Endothelial cell (in vitro differentiated cells): ENCODE measurements around the gene DDHD1. TPM values are rescaled to one million over a fixed set of nuclear protein-coding genes. Genes with fewer than 3 reads are reported as not detected.

Experiments used
- DNase-seq: peaks from one replicate; pipeline ENCODE4 v3.0.0; 2021; ENCODE audit warnings: low spot score
- H3K27ac Mint-ChIP-seq: one replicate; pipeline ENCODE4 v1.8.0; 2021; ENCODE audit warnings: mixed read lengths, inconsistent platforms; ENCODE audit not compliant: unreplicated experiment
- H3K27me3 Mint-ChIP-seq: one replicate; pipeline ENCODE4 v1.8.0; 2021; ENCODE audit warnings: mild to moderate bottlenecking, moderate library complexity, mixed read lengths, inconsistent platforms; ENCODE audit not compliant: unreplicated experiment
- H3K36me3 Mint-ChIP-seq: one replicate; pipeline ENCODE4 v1.8.0; 2021; ENCODE audit warnings: mild to moderate bottlenecking, low read depth, mixed read lengths, inconsistent platforms; ENCODE audit not compliant: unreplicated experiment
- H3K4me1 Mint-ChIP-seq: one replicate; pipeline ENCODE4 v1.8.0; 2021; ENCODE audit warnings: mild to moderate bottlenecking, mixed read lengths, inconsistent platforms; ENCODE audit not compliant: unreplicated experiment
- H3K4me3 Mint-ChIP-seq: one replicate; pipeline ENCODE4 v1.8.0; 2021; ENCODE audit warnings: mild to moderate bottlenecking, mixed read lengths, inconsistent platforms; ENCODE audit not compliant: unreplicated experiment
- H3K9me3 Mint-ChIP-seq: one replicate; pipeline ENCODE4 v1.8.0; 2021; ENCODE audit warnings: mixed read lengths, inconsistent platforms; ENCODE audit not compliant: unreplicated experiment
- total RNA-seq: library from RNA; stranded (reverse); fragmentation: NEBNext Ultra II Directional; extraction: Animal tissue kit (Norgen Biotek cat#: 25700); gene quantifications from one replicate; pipeline ENCODE4 v1.2.1, GENCODE V29; 2021; ENCODE audit not compliant: unreplicated experiment
- TF ChIP-seq, protein P1 (sequence below): fragments of 200-600 bp; sonication (generic); IDR thresholded peaks from one replicate; pipeline ENCODE4 v1.5.0; 2021; ENCODE audit warnings: antibody characterized with exemption; ENCODE audit not compliant: unreplicated experiment

Gene DDHD1
- total RNA-seq, 1 donor from 2014 or later = 4.1 TPM

DNA sequence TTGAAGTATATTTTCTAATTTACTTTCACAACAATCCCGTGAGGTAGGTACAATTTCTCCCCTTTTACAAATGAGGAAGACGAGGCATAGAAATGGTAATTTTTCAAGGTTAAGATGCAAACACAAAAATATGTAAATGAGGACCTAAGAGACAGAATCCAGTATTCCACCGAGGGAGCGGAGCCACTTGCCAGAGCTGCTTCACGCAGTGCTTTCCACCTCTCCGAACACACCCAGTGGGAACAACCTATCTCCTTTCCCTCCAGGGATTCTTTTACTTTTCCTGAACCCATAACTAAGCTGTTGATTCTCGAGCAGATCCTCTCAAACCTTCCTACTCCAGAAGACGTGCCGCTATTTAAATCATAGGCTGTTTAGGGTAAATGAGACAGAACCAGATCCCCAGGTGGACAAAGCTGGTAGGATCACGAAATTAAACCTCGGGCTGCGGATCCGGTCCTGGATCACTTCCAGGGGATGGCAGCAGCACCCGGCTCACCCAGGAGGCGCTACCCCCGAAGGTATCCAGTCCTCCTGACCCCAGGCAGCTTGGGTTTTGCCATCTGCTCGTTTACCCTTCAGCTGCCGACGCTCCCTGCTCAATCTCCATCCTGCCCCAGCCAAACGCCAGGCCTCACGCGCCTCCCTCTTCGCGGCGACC lies 1.5 kb downstream of the DDHD1 start:
- H3K36me3 Mint-ChIP-seq = no peaks in the 10 kb centered on the region
- peak overlapping the region; percentile 90 for H3K4me3 Mint-ChIP-seq
- TF ChIP-seq, protein P1, sequence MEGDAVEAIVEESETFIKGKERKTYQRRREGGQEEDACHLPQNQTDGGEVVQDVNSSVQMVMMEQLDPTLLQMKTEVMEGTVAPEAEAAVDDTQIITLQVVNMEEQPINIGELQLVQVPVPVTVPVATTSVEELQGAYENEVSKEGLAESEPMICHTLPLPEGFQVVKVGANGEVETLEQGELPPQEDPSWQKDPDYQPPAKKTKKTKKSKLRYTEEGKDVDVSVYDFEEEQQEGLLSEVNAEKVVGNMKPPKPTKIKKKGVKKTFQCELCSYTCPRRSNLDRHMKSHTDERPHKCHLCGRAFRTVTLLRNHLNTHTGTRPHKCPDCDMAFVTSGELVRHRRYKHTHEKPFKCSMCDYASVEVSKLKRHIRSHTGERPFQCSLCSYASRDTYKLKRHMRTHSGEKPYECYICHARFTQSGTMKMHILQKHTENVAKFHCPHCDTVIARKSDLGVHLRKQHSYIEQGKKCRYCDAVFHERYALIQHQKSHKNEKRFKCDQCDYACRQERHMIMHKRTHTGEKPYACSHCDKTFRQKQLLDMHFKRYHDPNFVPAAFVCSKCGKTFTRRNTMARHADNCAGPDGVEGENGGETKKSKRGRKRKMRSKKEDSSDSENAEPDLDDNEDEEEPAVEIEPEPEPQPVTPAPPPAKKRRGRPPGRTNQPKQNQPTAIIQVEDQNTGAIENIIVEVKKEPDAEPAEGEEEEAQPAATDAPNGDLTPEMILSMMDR = no peak
- peaks cover 14% of the 10 kb centered on the region for H3K4me1 Mint-ChIP-seq
- DNase-seq = peak; percentile 30
- no peaks in the 10 kb centered on the region for H3K9me3 Mint-ChIP-seq
- peak overlapping the region; percentile 22 for H3K27ac Mint-ChIP-seq
- H3K27me3 Mint-ChIP-seq = peaks cover 10% of the 10 kb centered on the region

DNA sequence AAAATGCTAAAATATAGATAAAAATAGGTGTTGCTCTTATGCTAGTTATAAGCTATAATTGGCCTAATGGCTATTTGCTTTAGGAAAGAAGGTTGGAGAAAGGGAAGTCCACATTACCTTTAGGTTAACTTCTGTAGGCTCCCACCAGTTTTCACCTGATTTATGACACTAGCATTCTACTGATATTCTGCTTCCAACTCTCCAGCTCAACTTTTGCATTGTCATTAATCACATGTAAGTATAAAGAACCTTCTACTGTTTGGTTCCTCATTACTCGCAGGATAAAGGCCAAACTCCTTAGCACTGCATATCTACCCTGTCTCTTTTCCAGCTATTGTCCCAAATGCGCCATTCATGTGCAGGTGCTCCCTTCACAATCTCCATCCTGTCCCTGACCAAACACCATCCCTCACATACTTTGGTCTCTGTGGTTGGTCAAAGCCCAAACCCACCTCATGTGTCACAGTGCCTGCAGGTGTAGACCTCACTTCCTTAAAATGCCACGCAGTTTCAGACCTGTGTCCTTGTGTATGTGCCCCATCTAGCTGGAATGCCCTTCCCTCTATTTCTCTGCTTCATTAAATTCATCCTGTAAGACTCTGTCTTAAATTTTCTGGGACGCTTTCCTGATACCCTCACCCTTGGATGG lies 3.3 kb downstream of the DDHD1 start:
- TF ChIP-seq, protein P1 = no peak
- no peak for DNase-seq
- H3K27ac Mint-ChIP-seq = no peak overlapping the region
- no peaks in the 10 kb centered on the region for H3K9me3 Mint-ChIP-seq
- peaks cover 14% of the 10 kb centered on the region for H3K4me1 Mint-ChIP-seq
- no peaks in the 10 kb centered on the region for H3K36me3 Mint-ChIP-seq
- H3K4me3 Mint-ChIP-seq = no peak overlapping the region
- peaks cover 10% of the 10 kb centered on the region for H3K27me3 Mint-ChIP-seq

DNA sequence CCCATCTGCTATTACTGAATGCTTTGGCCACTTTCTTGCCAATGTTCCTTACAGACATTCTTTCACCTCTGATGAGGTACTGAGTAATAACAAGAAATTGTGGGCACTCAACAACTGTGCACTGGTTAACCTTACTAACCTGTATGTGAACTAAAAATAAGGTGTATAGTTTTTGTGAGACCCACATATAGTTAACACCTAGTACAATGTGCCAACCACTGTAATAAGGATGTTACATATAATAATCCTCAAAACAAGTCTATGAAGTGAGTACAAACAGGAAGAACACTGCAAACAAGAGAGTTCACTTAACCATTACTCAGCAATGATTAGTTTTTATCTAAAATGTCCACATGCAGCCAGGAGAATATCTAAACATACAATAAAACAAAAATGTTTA lies 4.5 kb downstream of the DDHD1 start:
- no peak for DNase-seq
- TF ChIP-seq, protein P1 = no peak
- H3K36me3 Mint-ChIP-seq = no peaks in the 10 kb centered on the region
- no peaks in the 10 kb centered on the region for H3K9me3 Mint-ChIP-seq
- H3K27ac Mint-ChIP-seq = no peak overlapping the region
- H3K4me3 Mint-ChIP-seq = no peak overlapping the region
- peaks cover 14% of the 10 kb centered on the region for H3K4me1 Mint-ChIP-seq
- peaks cover 9% of the 10 kb centered on the region for H3K27me3 Mint-ChIP-seq

DNA sequence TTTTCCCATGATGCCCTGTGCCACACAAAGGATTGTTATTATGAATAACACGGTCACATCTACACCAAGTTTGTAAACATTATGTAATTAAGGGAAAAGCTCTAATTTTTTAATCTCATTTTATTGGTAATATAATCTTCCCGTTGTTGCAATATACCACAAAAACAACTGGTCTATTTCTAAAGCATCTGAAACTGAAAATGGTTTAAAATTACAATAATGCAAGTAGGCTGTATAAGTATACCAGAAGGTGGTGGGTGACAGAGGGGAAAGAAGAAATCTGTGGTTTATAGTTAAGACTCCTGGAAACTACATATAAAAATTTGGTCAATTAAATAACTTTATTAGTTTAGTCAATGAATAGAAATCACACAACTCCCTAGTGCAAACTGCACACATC lies 5.2 kb downstream of the DDHD1 start:
- Mint-ChIP-seq H3K4me1 (peaks cover 10% of the 10 kb centered on the region), H3K27ac (no peak overlapping the region), H3K9me3 (peaks cover under 1% of the 10 kb centered on the region), H3K4me3 (no peak overlapping the region), H3K27me3 (peaks cover 5% of the 10 kb centered on the region), H3K36me3 (no peaks in the 10 kb centered on the region)
- TF ChIP-seq, protein P1 = no peak
- no peak for DNase-seq

DNA sequence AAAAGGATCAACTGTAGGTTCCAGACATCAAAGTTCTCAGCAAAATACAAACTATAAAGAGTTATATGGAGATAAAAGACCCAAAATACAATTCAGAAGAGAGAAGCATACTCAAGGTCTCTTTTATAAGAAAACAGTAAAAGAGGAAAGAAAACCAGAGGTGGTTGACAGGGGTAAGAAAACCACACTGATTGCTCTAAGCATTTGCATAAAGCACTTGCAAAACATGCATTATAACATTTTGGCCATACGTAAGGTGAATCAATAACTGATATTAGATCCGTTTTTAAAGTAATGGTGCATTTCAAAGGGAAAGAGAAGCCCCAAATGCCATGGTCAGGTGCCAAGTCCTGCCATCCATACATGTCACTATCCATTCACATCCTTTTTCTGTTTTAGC lies 5.9 kb downstream of the DDHD1 start:
- peaks cover 3% of the 10 kb centered on the region for H3K36me3 Mint-ChIP-seq

More for the DNA sequence above, 5.9 kb downstream of the DDHD1 start:
- TF ChIP-seq, protein P1 = no peak
- Mint-ChIP-seq H3K27ac (no peak overlapping the region), H3K27me3 (peaks cover 5% of the 10 kb centered on the region), H3K9me3 (peaks cover 5% of the 10 kb centered on the region), H3K4me3 (no peak overlapping the region), H3K4me1 (peaks cover 10% of the 10 kb centered on the region)
- no peak for DNase-seq
